KBM-7 (cell line): ENCODE measurements around the gene SHQ1.
"Not testable (repeated sequence)": the region's sequence is repeated elsewhere in the genome, so short reads cannot be mapped to it uniquely, and the experiment has no call there.

ENCODE experiments used
- DNase-seq: peaks from one replicate; pipeline ENCODE4 v3.0.0-alpha.2; 2015
- in situ Hi-C: fragments of 300-500 bp; cut with MboI; formaldehyde crosslinking; loops from 2 replicates; pipeline ENCODE4 v1.14.3; 2020; ENCODE audit warnings: low sequenced_read_pairs, low pct_unique_long_range_greater_than_20kb, mixed read lengths

Gene SHQ1

GRCh38 chr3:72766866-72767265 lies 81.4 kb downstream of the SHQ1 start:
- DNase-seq = no peak
- in situ Hi-C loops = no loop called here

GRCh38 chr3:72763751-72764440 lies 84.3 kb downstream of the SHQ1 start:
- DNase-seq = no peak
- in situ Hi-C loops = no loop called here

GRCh38 chr3:72761410-72761809 lies 86.8 kb downstream of the SHQ1 start:
- no peak for DNase-seq
- in situ Hi-C loops = no loop called here

DNA sequence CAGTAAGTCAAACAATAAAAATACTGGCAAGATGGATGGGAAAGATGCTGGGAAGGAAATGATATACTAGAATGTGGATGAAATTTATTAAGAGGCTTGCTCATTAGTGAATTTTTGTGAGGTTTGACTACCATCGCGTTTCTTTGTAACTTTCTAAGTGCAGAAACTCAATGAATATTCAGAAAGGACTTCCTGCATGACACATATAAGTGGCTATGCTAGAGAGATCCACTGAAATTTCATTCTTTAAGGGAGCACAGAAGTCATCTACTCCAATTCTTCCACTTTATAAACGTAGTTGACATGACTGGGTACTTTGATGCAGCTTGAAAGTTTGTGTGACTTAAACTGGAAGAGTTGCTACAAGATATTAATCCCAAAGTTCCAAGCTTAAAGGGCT lies 88.0 kb downstream of the SHQ1 start:
- in situ Hi-C loops = no loop called here
- no peak for DNase-seq

DNA sequence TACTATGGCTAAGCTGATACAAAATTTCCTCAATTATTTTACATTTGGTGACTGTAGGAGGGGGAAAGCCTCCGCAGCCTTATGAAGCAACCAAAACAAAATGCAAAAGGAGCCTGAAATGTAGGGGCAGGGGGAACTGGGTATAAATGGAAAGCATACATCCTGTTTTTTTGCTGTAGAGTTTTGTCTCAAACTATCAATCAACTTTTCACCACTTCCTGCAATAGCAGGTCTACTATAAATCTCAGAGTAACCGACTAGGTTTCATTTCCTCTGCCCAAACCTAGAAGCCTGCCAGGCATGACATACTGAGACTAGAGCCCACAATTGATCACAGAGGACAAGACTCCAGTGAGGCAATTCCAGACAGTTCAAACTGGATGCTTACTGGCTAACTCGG lies 91.3 kb downstream of the SHQ1 start:
- in situ Hi-C loops = no loop called here
- DNase-seq = peak; percentile 86

GRCh38 chr3:72754582-72754981 lies 93.7 kb downstream of the SHQ1 start:
- no peak for DNase-seq
- in situ Hi-C loops = no loop called here

DNA sequence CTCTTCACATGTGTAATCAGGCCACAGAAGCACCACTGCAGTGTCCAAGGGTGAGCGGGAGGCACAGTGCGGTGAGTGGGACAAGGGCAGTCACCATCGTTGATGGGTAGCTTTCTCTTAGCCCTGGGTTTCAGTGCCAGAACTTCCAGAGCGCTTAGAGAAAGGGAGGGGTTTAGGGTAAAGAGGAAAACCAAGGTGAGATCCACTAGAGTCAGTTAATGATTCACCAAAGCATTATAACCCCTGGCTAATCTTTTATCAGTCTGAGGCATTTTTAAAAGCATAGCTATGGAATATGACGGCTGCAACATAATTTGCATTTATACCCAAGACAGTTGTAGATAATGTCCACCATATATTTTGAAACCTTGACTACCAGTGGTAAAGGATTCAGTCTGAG lies 94.8 kb downstream of the SHQ1 start:
- no peak for DNase-seq
- in situ Hi-C loops = no loop called here

DNA sequence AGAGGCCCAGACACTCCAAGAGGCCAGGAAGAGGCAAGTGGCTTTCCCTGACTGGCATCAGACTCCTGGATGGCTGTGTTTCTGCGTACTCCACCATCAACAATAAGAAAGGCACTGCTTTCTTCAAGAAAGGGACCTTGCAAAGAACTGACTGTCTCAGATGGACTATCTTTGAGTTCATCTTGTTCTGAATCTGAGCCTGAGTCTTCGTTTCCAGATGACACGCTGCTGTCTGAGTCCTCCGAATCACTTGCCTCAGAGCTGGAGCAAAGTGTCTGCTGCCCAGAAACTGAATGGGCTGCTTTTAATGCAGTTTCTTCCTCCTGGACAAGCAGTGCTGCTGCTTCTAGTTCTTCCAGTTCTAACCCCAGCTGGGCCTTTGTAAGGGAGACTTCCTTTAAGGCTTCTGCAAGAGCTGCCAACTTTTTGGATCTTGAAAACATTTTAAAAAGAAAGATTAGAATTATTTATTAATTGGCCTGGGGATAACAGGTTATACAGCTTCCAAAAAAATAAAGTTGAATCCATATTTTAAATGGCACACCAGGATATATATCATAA lies 97.8 kb downstream of the SHQ1 start:
- in situ Hi-C loops = no loop called here
- DNase-seq = no peak

DNA sequence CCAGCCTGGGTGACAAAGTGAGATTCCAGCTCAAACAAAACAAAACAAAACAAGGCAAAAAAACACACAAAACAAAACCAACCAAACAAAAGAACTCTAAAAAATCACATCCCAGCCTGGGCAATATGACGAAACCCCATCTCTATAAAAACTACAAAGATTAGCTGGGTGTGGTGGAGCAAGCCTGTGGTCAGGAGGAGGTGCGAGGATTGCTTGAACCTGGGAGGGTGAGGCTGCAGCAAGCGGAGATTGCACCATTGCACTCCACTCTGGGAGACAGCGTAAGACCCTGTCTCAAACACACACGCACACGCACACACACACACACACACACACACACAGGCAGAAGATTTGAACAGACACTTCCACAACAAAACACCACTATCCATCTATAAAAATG lies 99.6 kb downstream of the SHQ1 start:
- DNase-seq = no peak
- in situ Hi-C loops = no loop called here

DNA sequence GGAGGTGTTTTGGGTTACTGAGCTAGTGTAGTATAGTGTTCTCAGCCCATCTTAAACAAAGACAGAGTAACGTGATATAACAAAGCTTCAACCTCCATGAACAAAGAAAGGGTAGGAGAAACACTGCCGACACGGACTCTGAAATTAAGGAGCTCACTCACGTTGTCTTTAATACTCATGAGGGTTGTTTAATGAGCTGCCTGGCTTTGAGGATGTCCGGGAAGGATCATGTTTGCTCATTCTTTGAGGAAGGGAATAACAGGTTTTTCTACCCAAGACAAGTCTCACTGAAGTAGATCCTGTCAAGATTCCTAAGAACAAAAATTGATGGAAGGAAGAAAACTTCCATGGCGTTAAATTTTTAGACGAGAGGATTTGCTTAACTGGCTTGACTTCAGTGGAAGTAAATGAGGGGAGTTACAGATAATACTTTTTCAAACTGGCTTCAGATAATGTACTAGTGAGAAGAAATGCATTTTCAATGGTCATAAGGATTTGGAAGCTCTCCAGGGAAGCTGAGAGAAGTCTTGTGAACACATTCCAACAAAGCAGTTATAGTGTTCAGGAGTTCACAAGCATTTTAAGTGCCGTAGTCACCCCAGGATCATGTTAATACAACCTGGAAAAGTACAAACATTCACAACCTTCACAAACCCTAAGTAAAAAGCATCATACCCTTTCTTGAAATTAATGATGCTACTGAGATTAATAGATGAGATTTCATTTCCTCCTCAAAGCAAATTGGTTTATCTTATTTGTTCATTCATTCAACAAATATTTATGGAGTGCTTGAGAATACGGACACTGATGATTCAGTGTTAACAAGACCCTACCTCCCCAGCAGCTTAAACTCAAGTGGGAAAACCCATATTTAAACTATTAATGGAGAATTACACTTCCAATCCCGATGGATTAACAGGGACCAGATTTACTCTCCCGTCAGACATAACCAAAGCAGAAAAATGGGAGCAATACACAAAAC lies 101.5 kb downstream of the SHQ1 start:
- in situ Hi-C loops = no loop called here
- no peak for DNase-seq

- no peak for DNase-seq
- in situ Hi-C loops = no loop called here
Measured at GRCh38 chr3:72745146-72745999, 102.9 kb downstream of the SHQ1 start.

- in situ Hi-C loops = no loop called here
- DNase-seq = no peak
Measured at GRCh38 chr3:72744330-72744729, 103.9 kb downstream of the SHQ1 start.

DNA sequence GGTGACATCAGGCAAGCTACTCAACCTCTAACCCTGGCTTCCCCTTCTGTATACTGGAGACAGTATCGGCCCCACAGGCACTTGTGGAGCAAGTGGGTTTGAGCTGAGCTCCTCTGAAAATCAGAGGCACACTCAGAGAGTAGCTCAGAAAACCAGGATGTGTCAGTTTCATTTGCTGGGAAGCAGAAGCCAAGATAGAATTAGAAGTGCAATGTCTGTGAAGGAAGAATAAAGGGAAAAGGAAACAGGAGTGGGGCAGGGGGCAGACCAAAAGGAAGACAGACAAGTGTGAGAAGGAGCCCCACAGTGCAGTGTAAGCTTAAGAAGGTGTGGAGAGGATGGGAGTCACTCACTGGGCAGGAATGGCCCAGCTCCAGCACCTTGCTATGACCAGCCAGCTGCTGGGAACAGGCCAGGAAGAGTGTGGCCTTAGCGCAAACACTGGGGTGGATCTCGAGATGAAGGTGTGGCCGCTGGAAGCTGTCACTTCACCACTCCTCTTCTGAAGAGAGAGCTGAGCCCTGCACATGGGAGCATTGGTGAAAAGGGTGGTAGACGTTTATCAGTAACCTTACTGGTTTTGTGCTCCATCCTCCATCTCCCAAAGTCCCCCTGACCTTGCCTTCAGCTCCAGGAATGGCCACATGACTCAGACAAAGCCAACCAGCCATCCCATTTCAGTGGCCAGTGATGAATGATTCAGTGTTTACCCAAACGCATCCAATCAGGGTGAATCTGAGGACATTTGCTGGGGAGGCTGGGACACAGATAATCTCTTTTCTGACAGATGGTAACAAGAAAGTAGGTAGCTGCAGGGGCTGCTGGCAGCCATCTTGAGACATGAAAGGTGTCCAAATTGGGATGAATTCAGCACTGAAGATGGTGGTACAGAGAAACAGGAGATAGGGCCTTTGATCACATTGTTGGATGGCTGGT lies 108.4 kb downstream of the SHQ1 start:
- in situ Hi-C loops = no loop called here
- no peak for DNase-seq

DNA sequence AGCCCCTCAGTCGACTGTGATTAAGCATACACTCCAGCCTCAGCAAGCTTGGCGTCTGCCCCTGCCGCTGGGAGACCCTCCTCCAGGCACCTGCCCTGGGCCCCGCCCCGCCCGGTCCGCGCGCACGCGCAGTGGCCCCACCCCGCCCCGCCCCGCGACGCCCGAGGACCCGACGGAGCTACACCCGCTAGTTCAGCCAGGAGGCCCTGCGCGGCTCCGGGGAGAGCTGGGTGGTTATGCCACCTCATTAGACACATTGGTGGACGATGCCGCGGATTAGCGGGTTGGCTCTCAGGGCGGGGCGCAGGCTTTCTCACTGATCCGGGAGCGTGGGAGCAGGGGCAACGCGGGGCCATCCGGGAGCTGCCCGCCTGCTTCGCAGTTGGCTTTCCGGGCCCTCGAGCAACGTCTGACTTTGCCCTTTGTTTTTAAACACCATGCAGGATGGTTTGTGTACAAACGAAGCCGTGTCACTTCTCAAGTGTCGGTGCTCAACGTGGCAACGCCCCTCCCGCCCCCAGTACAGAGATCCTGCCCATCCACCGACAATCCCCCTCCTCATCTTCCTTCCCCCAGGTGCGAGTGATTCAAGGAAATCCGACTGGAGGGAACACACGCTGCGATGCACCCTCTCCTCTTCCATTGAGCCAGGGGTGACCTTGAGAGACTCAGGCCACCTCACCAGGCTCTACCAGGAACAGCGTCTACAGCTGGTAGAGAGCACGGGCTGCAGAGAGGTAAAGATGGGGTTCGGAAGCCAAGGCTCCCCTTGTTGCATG lies 109.3 kb downstream of the SHQ1 start:
- in situ Hi-C loops = no loop called here

GRCh38 chr3:72735072-72735471 lies 113.2 kb downstream of the SHQ1 start:
- in situ Hi-C loops, DNase-seq: not testable (repeated sequence)

More for the DNA sequence above, 109.3 kb downstream of the SHQ1 start:
- no peak for DNase-seq

- in situ Hi-C loops = no loop called here
- DNase-seq = no peak
Measured at GRCh38 chr3:72733676-72734075, 114.6 kb downstream of the SHQ1 start.

DNA sequence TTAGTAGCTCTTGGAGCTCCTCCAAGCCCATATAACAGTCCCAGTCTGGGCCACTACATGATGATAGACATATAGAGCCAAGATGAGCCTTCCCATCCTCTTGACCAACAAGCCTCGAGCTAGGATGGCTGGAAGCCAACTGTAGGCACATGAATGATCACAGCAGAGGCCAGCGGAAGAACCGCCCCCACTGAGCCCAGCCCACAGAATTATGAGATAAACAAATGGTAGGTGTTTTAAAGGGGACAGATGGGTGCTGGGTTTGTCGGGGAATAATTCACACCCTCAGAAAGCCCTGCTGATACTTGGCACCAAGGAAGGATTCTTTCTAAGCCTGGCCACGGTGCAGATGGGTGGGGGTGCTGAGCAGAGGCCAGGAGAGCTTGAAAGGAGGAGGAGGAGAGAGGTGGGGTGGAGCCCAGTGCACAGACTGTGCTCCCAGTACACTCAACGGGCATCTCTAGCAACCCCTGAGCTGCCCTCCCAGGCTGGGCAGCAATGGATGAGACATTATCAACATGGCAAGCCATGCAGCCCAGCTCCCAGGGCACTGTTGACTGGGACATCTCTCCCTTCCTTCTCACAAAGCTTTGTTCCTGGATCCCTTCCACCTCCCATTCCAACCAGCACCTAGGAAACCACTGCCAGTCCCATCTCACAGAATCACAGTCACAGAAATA lies 115.4 kb downstream of the SHQ1 start:
- DNase-seq, in situ Hi-C loops: not testable (repeated sequence)
